Neutrophil (primary cell): ENCODE measurements around the gene BTNL9.

Source experiments
- H3K27ac ChIP-seq: fragments of 200-600 bp; sonication (generic); 2 replicates; pipeline ENCODE4 v1.5.1; 2016; ENCODE audit warnings: mild to moderate bottlenecking, moderate library complexity
- H3K27me3 ChIP-seq: fragments of 200-600 bp; sonication (generic); 2 replicates; pipeline ENCODE4 v1.6.0; 2016; ENCODE audit warnings: mild to moderate bottlenecking
- H3K36me3 ChIP-seq: fragments of 200-600 bp; sonication (generic); 2 replicates; pipeline ENCODE4 v1.5.1; 2017
- H3K4me1 ChIP-seq, 2 experiments: fragments of 200-600 bp in 1 of 2; sonication (generic) in 1 of 2; 1 replicate in 1 of 2; 2 replicates in 1 of 2; pipeline versions ENCODE4 v1.5.1 to v1.6.1; 2013 to 2016; ENCODE audit warnings: low read depth in 1 of 2, low read length in 1 of 2, mild to moderate bottlenecking in 1 of 2, moderate library complexity in 1 of 2; ENCODE audit not compliant: control insufficient read depth in 1 of 2, insufficient read depth in 1 of 2
- H3K4me3 ChIP-seq, 2 experiments: fragments of 200-600 bp in 1 of 2; sonication (generic) in 1 of 2; 1 replicate in 1 of 2; 2 replicates in 1 of 2; pipeline ENCODE4 v1.5.1; 2013 to 2016; ENCODE audit warnings: low read depth in 1 of 2, low read length in 1 of 2, mild to moderate bottlenecking in 1 of 2, moderate library complexity in 1 of 2
- H3K9me3 ChIP-seq: fragments of 200-600 bp; sonication (generic); 2 replicates; pipeline ENCODE4 v1.5.1; 2016
- TF ChIP-seq, protein P1 (sequence below): fragments of 200-600 bp; sonication (generic); IDR thresholded peaks from 2 replicates; pipeline ENCODE4 v1.5.1; 2016; ENCODE audit warnings: antibody characterized with exemption

BTNL9 gene

DNA sequence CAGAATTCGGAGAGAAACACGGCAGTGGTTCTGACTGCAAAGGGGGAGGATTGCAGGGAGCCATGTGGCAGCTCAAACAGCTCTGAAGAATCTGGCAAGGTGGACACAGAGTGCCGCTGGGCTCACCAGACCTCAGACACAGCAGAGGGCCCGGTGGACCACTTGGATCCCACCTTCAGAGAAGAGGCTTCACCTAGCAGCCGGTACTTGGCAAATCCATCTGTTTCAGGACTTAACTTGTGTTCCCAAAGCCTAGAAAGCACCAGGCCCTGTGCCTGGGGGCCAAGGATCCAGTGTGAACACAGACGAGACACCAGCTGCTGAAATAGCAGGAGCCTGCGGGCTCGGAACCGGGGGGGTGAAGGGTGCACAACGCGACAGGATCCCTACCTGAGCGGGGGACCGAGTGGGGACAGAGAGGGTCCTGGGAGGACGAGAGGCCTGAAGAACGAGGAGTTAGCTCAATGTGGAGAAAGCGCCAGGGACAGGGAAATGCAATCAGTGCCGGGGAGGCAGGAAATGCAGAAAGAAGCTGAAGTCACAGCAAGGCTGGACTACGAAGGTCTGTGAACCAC lies 44.6 kb downstream of the BTNL9 start:
- TF ChIP-seq, protein P1, sequence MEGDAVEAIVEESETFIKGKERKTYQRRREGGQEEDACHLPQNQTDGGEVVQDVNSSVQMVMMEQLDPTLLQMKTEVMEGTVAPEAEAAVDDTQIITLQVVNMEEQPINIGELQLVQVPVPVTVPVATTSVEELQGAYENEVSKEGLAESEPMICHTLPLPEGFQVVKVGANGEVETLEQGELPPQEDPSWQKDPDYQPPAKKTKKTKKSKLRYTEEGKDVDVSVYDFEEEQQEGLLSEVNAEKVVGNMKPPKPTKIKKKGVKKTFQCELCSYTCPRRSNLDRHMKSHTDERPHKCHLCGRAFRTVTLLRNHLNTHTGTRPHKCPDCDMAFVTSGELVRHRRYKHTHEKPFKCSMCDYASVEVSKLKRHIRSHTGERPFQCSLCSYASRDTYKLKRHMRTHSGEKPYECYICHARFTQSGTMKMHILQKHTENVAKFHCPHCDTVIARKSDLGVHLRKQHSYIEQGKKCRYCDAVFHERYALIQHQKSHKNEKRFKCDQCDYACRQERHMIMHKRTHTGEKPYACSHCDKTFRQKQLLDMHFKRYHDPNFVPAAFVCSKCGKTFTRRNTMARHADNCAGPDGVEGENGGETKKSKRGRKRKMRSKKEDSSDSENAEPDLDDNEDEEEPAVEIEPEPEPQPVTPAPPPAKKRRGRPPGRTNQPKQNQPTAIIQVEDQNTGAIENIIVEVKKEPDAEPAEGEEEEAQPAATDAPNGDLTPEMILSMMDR, result no peak
- H3K9me3 ChIP-seq, result no peaks in the 10 kb centered on the region
- no peak overlapping the region for H3K27ac ChIP-seq
- H3K27me3 ChIP-seq, result peaks cover 82% of the 10 kb centered on the region
- no peaks in the 10 kb centered on the region for H3K4me1 ChIP-seq
- no peaks in the 10 kb centered on the region for H3K36me3 ChIP-seq
- H3K4me3 ChIP-seq, result no peak overlapping the region

DNA sequence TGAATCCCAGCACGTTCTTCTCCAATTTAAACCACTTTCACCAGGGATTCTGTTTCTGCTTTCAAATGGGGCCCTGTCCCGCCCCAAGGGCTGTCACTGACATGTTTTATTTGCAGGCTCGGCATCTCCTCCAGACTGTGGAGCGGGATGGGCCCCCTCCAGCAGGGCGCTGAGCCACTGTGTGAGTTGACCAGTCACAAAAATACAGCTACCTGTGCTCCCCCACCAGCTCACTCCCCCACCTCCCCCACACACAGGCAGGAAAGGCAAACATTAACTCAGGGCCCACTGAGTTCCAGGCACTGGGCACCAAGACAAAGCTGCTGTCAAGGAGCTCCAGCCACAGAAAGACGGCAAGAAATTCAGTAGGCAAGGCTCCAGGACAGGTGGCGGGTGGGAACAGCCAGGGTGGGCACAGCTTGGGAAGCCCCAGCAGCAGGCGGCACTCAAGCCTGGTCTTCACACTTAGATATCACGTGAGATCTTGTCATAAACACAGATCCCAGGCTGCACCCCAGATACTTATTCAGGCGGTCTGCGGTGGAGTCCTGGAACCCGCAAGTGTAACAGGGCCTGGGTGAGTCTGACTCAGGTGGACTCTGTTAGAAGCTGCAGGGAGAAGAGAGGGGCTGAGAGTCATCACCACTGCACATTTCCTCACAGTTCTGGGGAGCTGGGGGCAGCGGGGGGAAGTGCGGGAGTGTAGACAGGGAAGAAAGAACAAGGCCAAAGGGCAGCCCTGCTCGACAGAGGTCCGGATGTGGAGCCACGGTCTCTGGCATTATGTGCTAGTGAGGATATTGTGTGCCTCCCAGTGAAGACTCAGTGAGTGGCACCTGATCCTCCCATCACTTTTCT lies 46.2 kb downstream of the BTNL9 start:
- Histone ChIP-seq H3K9me3 (no peaks in the 10 kb centered on the region), H3K27me3 (peaks cover 69% of the 10 kb centered on the region), H3K27ac (no peak overlapping the region), H3K4me3 (no peak overlapping the region), H3K36me3 (no peaks in the 10 kb centered on the region), H3K4me1 (no peaks in the 10 kb centered on the region)
- TF ChIP-seq, protein P1, result no peak

DNA sequence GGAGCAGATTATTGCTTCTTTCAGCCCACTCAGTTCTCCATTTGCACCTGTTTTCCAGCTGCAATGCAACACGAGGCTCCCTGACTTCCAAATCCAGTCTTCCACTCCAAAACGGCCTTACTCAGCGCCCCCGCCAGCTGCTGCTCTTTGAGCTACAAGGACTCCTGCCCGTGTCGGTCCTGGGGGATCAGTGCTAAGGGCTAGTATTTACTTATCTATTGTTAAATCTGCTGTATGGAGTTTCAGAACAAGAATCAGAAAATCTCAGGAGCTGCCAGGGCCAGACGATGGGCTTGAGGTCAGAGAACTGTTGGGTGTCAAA lies 46.8 kb downstream of the BTNL9 start:
- Histone ChIP-seq H3K36me3 (no peaks in the 10 kb centered on the region), H3K4me3 (no peak overlapping the region), H3K4me1 (no peaks in the 10 kb centered on the region), H3K27me3 (peaks cover 63% of the 10 kb centered on the region), H3K27ac (no peak overlapping the region), H3K9me3 (no peaks in the 10 kb centered on the region)
- TF ChIP-seq, protein P1, result no peak

DNA sequence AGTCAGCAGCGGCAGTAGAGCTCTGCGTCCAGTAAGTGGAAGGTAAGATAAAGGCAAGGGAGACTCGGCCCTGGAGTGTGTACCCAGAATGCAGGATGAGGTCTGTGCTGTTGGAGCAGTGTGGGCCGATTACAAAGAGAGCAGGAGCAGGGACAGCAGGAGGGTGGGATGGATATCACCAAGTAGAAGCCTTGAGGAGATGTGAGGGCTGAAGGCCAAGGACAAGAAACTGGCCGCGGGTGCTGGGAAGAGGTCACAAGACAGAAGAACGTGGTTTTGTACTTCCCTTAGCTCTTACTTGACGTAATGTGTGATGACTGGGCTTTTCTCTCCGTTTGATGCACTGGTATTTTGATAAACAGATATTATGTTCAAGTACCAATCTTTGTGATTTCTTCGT lies 47.2 kb downstream of the BTNL9 start:
- TF ChIP-seq, protein P1, result no peak

DNA sequence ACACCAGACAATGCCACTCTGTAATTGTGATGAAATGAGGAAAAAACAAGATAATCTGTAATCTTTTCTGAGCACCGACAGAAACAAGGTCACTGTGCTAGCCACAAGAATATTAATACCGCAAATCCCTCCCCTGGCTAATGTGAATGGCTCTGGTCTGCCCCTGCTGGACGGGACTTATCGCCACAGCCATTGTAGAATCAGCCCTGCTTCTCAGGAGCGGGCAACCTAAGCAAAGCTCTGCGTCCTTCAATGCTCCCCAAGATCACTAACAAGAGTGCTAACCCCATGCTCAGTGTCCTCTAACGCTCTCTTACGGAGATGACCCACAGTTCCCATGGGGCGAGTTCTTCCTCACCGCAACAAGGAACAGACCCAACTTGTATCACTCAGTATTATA lies 48.2 kb downstream of the BTNL9 start:
- TF ChIP-seq, protein P1, result no peak
- H3K4me1 ChIP-seq, result no peaks in the 10 kb centered on the region
- H3K36me3 ChIP-seq, result no peaks in the 10 kb centered on the region
- no peak overlapping the region for H3K27ac ChIP-seq
- no peaks in the 10 kb centered on the region for H3K9me3 ChIP-seq
- peaks cover 63% of the 10 kb centered on the region for H3K27me3 ChIP-seq
- no peak overlapping the region for H3K4me3 ChIP-seq

More for the DNA sequence above, 47.2 kb downstream of the BTNL9 start:
- H3K4me3 ChIP-seq, result no peak overlapping the region
- H3K9me3 ChIP-seq, result no peaks in the 10 kb centered on the region
- no peaks in the 10 kb centered on the region for H3K4me1 ChIP-seq
- H3K27ac ChIP-seq, result no peak overlapping the region
- no peaks in the 10 kb centered on the region for H3K36me3 ChIP-seq
- peaks cover 62% of the 10 kb centered on the region for H3K27me3 ChIP-seq
